GM15510 (cell line): ENCODE data around the gene RNF44.

Experiments
- POLR2A ChIP-seq: IDR thresholded peaks from 3 replicates; pipeline ENCODE4 v1.6.1; 2011; ENCODE audit warnings: borderline replicate concordance; ENCODE audit not compliant: insufficient read length; ENCODE audit errors: extremely low read depth

Gene RNF44

DNA sequence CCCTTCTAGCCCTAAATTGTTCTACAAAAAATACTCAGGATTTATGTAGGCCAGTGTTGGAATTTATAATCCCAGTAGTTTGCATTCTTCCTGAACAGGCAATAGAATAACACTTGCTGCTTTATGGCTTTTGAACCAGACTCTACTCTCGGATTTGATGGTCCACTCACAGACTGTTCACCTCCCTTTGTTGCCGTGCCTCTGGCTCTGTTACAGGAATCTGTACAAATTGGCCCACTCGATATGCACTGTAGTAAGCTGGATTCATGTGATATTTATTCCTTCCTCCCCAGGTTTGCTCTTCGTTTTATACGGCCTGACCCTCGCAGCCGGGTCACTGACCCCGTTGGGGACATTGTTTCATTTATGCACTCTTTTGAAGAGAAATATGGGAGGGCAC is 45.3 kb downstream of the RNF44 start:
- TF ChIP-seq POLR2A = no peak

GRCh38 chr5:176491101-176491502 is 46.1 kb downstream of the RNF44 start:
- TF ChIP-seq POLR2A = no peak

GRCh38 chr5:176490301-176490700 is 46.9 kb downstream of the RNF44 start:
- TF ChIP-seq POLR2A = no peak

DNA sequence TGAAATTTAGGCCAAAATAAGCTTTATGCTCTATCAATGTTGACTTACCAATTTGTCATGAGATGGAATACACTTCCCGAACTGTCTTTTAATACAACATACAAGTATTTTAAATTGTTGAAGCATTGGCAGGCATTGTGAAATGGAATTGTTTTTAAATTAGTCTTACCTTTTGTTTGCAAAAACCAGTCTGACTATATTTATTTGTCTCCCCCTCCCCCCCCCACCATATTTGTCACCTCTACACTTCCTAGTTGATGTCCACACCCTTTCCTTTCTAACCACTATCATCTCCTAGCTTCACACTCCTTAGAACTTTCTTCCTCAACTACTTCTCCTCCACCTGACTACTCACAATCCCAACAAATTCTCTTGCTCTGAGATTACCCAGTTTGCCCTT is 48.1 kb downstream of the RNF44 start:
- no peak for TF ChIP-seq POLR2A

DNA sequence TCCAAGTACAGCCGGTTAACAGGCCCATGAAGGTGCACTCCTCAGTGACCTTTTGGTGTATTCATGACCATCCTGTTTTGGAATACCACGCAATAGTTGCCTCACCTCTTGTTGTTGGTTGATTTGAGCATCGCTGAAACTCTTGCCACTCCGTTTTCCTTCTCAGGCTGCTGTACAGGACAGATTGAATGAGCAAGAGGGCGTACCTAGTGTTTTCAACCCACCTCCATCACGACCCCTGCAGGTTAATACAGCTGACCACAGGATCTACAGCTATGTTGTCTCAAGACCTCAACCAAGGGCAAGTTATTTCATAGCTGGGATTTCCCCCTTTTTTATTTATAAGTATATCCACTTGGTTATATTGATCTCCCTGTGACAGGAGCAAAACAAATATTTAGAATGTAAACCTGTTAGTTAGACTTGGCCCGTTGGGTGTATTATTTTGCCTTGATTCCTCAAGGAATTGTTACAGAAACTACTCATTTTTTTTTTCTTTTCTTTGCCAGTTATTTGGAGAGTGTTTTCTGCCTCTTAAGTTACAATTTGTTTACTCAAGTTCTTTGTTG is 50.9 kb downstream of the RNF44 start:
- TF ChIP-seq POLR2A = no peak

GRCh38 chr5:176485176-176485575 is 52.0 kb downstream of the RNF44 start:
- TF ChIP-seq POLR2A = no peak

DNA sequence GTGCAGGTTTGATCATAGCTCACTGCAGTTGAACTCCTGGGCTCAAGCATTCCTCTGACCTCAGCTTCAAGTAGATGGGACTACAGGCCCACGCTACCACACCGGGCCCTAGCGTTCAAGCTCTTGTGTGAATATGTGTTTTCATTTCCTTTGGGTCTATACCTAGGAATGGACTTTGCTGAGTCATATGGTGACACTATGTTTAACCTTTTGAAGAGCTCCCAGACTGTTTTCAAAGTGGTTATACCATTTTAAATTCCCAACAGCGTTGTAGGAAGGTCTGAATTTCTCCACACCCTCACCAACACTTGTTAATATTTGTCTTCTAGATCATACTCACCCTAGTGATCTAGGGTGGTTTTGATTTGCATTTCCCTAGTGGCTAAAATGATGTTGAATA is 55.5 kb downstream of the RNF44 start:
- TF ChIP-seq POLR2A = no peak
